Retinal pigment epithelial cell (primary cell): ENCODE results near the gene ADAM15.

ENCODE experiments used
- DNase-seq: peaks from one replicate; pipeline ENCODE4 v3.0.0-alpha.2; 2010; ENCODE audit warnings: low read depth
- H3K4me3 ChIP-seq: 2 replicates; pipeline ENCODE4 v1.5.1; 2011; ENCODE audit warnings: mild to moderate bottlenecking, low read length, control low read depth, moderate library complexity
- TF ChIP-seq, protein P1 (sequence below): conservative IDR thresholded peaks from 2 replicates; pipeline ENCODE4 v1.5.1; 2011; ENCODE audit warnings: low read depth, low read length, control low read depth, inconsistent platforms

The ADAM15 gene

DNA sequence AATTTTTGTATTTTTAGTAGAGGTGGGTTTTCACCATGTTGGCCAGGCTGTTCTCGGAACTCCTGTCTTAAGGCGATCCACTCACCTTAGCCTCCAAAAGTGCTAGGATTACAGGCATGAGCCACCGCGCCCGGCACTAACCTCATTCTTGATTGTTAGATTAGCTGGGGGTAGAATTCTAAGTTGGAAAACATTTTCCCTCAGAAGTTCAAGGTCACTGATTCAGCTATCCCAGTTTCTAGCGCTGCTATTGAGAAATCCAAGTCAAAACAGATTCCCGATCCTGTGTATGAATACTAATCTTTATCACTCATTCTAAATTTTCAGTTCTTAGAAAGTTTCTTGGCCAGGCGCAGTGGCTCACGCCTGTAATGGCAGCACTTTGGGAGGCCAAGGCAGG is 52.2 kb downstream of the ADAM15 start:
- TF ChIP-seq, protein P1, sequence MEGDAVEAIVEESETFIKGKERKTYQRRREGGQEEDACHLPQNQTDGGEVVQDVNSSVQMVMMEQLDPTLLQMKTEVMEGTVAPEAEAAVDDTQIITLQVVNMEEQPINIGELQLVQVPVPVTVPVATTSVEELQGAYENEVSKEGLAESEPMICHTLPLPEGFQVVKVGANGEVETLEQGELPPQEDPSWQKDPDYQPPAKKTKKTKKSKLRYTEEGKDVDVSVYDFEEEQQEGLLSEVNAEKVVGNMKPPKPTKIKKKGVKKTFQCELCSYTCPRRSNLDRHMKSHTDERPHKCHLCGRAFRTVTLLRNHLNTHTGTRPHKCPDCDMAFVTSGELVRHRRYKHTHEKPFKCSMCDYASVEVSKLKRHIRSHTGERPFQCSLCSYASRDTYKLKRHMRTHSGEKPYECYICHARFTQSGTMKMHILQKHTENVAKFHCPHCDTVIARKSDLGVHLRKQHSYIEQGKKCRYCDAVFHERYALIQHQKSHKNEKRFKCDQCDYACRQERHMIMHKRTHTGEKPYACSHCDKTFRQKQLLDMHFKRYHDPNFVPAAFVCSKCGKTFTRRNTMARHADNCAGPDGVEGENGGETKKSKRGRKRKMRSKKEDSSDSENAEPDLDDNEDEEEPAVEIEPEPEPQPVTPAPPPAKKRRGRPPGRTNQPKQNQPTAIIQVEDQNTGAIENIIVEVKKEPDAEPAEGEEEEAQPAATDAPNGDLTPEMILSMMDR, result no peak
- no peak overlapping the region for H3K4me3 ChIP-seq
- DNase-seq, result no peak

DNA sequence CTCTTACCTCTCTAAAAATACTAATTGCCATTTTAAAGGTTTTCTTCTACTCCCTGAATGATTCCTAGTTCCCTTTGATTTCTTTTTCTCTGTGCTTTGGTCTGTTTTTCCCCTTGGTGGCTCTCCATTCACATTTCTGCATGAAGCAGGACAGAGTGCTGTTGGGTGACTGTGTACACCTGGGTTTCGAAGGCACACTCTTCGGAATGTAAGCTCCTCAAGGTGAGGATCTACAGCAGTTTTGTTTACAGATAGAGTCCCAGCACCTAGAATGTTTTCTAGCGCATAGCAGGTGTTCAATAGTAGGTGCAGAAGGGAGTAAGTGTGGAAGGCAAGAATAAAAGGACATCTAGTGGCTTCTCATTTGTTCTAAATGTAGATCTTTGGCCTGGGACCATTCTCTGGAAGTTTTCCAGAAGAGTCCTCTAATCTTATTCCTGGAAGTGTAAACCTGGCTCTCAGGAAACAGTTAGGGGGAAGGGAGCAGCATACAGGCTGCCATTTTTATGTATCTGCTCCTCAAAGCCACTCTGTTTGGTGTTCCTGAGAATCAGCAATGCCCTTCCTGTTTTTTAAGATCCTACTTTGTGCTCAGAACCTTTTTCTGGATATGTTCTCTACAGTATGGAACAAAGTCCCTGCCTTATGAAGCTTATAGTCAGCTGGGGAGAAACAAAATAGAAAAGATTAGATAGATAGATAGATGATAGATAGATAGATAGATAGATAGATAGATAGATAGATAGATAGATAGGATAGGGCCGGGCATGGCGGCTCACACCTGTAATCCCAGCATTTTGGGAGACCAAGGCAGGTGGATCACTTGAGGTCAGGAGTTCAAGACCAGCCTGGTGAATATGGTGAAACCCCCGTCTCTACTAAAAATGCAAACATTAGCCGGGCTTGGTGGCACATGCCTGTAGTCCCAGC is 53.8 kb downstream of the ADAM15 start:
- TF ChIP-seq, protein P1, result no peak
- no peak overlapping the region for H3K4me3 ChIP-seq
- DNase-seq, result no peak

DNA sequence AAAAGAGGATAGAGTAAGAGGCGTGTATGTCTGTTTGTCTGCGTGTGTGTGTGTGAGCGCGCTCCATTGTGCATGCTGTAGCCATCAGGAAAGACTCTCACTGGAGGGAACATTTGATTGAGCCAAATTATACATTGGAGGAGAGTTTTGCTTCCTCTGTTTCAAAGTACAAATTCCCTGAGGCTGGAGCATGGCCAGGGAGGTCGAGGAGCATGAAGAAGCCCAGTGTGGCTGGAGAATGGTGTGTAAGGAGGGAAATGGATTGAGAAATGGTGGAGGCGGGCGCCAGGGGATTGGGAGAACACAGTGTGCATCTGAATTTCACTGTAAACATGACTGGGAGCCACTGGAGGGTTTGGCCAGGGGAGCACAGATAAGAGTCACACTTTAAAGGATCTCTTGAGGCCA is 54.5 kb downstream of the ADAM15 start:
- DNase-seq, result no peak
- TF ChIP-seq, protein P1, result no peak
- no peak overlapping the region for H3K4me3 ChIP-seq

DNA sequence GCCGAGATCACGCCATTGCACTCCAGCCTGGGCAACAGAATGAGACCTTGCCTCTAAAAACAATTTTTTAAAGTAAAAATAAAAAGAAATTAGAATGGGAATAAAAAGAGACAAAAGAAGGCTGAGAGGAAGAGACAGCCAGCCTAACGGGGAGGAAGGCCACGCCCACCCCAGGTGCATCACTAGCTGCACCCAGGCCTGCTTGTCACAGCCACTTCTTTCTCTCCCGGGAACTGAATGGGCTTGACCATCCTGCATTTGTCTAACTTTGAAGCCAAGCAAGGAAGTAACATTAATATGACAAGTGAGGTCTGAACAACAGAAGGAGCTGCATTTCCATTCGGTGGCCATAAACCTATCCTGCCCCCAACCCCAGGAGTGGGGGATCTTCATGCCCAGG is 55.7 kb downstream of the ADAM15 start:
- no peak overlapping the region for H3K4me3 ChIP-seq
- no peak for DNase-seq
- TF ChIP-seq, protein P1, result no peak

- DNase-seq, result no peak
- H3K4me3 ChIP-seq, result no peak overlapping the region
- TF ChIP-seq, protein P1, result no peak
Measured at GRCh38 chr1:155107309-155108264, 56.5 kb downstream of the ADAM15 start.

DNA sequence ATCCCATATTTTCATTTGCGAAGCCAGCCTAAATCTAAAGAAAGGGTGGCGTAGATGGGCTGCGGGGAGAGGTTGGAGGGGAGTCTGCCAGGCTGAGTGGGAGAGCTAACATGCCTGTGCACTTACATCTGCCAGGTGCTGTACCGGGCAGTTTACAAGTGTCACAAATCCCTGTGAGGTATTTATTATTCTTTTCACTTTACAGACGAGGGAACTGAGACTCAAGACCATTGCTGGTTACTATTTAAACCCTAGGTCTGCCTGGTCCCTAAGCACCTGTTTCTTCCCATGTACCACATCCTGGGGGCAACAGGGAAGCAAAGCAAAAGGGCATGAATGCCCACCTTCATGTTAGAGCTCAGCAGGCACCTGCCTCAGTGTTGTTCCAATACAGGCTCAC is 57.2 kb downstream of the ADAM15 start:
- DNase-seq, result no peak
- no peak overlapping the region for H3K4me3 ChIP-seq
- TF ChIP-seq, protein P1, result no peak
